IMR-90 (cell line): Measurements from ENCODE around the gene RORB. TPM values are rescaled to one million over a fixed set of nuclear protein-coding genes. Genes with fewer than 3 reads are reported as not detected.

Experiments used
- ATAC-seq: fragments of 200-7000 bp; cut with Tn5 transposase; 2 replicates; pipeline ENCODE4 v1.9.1; 2020; ENCODE audit warnings: low read depth, mild to moderate bottlenecking, moderate library complexity
- BruUV-seq: library from RNA; stranded (reverse); fragments of 400-500 nt; replicated peaks from 2 replicates; lab custom pipeline; 2021; lab: Mats Ljungman, UMichigan
- CTCF ChIA-PET: fragments of 300-600 bp; formaldehyde crosslinking; extraction: SDS; loops from one replicate; lab custom pipeline; 2021; ENCODE audit warnings: antibody characterized with exemption; lab: Yijun Ruan, JAX
- POLR2A ChIA-PET: fragments of 300-600 bp; sonication (Branson Sonifier 250); formaldehyde crosslinking; loops from one replicate; lab custom pipeline; 2022; ENCODE audit warnings: antibody characterized with exemption; ENCODE audit not compliant: unreplicated experiment; lab: Charles Lee
- DNase-seq: peaks from one replicate; pipeline ENCODE4 v3.0.0; 2013
- H2AFZ ChIP-seq: replicated peaks from 2 replicates; pipeline ENCODE3; 2013; ENCODE audit warnings: low read length, mild to moderate bottlenecking; ENCODE audit not compliant: poor library complexity
- H2AK5ac ChIP-seq: 2 replicates; pipeline ENCODE4 v1.6.1; 2013; ENCODE audit warnings: low read depth, low read length, inconsistent platforms
- H2AK9ac ChIP-seq: replicated peaks from 2 replicates; pipeline ENCODE3; 2013; ENCODE audit warnings: mild to moderate bottlenecking, low read depth, low read length, moderate library complexity; ENCODE audit not compliant: poor library complexity
- H2BK120ac ChIP-seq: 2 replicates; pipeline ENCODE4 v1.6.1; 2013; ENCODE audit warnings: low read depth, low read length, inconsistent platforms
- H2BK15ac ChIP-seq: 3 replicates; pipeline ENCODE4 v1.6.1; 2013; ENCODE audit warnings: low read depth, low read length, inconsistent platforms
- H2BK20ac ChIP-seq: 2 replicates; pipeline ENCODE4 v1.6.1; 2013; ENCODE audit warnings: low read depth, mild to moderate bottlenecking, inconsistent platforms, low read length, moderate library complexity
- H2BK5ac ChIP-seq: 2 replicates; pipeline ENCODE4 v1.6.1; 2013; ENCODE audit warnings: mild to moderate bottlenecking, low read depth, low read length, inconsistent platforms; ENCODE audit not compliant: poor library complexity, severe bottlenecking
- H3K14ac ChIP-seq: replicated peaks from 2 replicates; pipeline ENCODE4 v1.6.1; 2013; ENCODE audit warnings: low read depth, low read length, inconsistent platforms
- H3K18ac ChIP-seq: 2 replicates; pipeline ENCODE4 v1.6.1; 2013; ENCODE audit warnings: low read depth, low read length, control low read depth
- H3K23ac ChIP-seq: 2 replicates; pipeline ENCODE4 v1.6.1; 2013; ENCODE audit warnings: low read depth, low read length, inconsistent platforms
- H3K27ac ChIP-seq: 2 replicates; pipeline ENCODE4 v1.5.1; 2013; ENCODE audit warnings: mild to moderate bottlenecking, control low read depth, low read length; ENCODE audit not compliant: insufficient read depth
- H3K27me3 ChIP-seq: 2 replicates; pipeline ENCODE4 v1.6.1; 2013; ENCODE audit warnings: low read length; ENCODE audit not compliant: control insufficient read depth, insufficient read depth
- H3K36me3 ChIP-seq: 2 replicates; pipeline ENCODE4 v1.6.1; 2013; ENCODE audit warnings: low read length, mixed read lengths; ENCODE audit not compliant: control insufficient read depth, insufficient read depth
- H3K4ac ChIP-seq: 2 replicates; pipeline ENCODE4 v1.6.1; 2013; ENCODE audit warnings: low read depth, low read length, inconsistent platforms
- H3K4me1 ChIP-seq: 2 replicates; pipeline ENCODE4 v1.6.1; 2013; ENCODE audit warnings: low read length, mixed read lengths; ENCODE audit not compliant: control insufficient read depth, insufficient read depth
- H3K4me2 ChIP-seq: 2 replicates; pipeline ENCODE4 v1.6.1; 2013; ENCODE audit warnings: low read depth, mild to moderate bottlenecking, control low read depth, low read length, moderate library complexity
- H3K4me3 ChIP-seq: 2 replicates; pipeline ENCODE4 v1.5.1; 2013; ENCODE audit warnings: low read depth, mild to moderate bottlenecking, control low read depth, low read length, moderate library complexity; ENCODE audit not compliant: insufficient read depth
- H3K56ac ChIP-seq: 2 replicates; pipeline ENCODE4 v1.6.1; 2013; ENCODE audit warnings: low read length, inconsistent platforms; ENCODE audit not compliant: insufficient read depth; ENCODE audit errors: extremely low read depth
- H3K79me1 ChIP-seq, 2 experiments: 2 replicates each; pipeline ENCODE4 v1.6.1; 2013; ENCODE audit warnings: low read length in 2 of 2, inconsistent platforms in 1 of 2, low read depth in 1 of 2
- H3K9ac ChIP-seq: 2 replicates; pipeline ENCODE4 v1.6.1; 2013; ENCODE audit warnings: low read depth, low read length, control low read depth
- H3K9me1 ChIP-seq: 2 replicates; pipeline ENCODE4 v1.6.1; 2013; ENCODE audit warnings: low read length, inconsistent platforms; ENCODE audit not compliant: insufficient read depth
- H3K9me3 ChIP-seq: 2 replicates; pipeline ENCODE4 v1.6.1; 2013; ENCODE audit warnings: low read length; ENCODE audit not compliant: control insufficient read depth, insufficient read depth
- H4K20me1 ChIP-seq: 2 replicates; pipeline ENCODE4 v1.6.1; 2013; ENCODE audit warnings: low read length, inconsistent platforms; ENCODE audit not compliant: insufficient read depth
- H4K5ac ChIP-seq: 2 replicates; pipeline ENCODE4 v1.6.1; 2013; ENCODE audit warnings: mild to moderate bottlenecking, low read depth, low read length, control low read depth
- H4K8ac ChIP-seq, 2 experiments: 2 replicates each; pipeline ENCODE4 v1.6.1; 2013; ENCODE audit warnings: low read depth in 2 of 2, low read length in 2 of 2, control low read depth in 1 of 2, inconsistent platforms in 1 of 2
- H4K91ac ChIP-seq: 2 replicates; pipeline ENCODE4 v1.6.1; 2013; ENCODE audit warnings: low read depth, low read length, inconsistent platforms; ENCODE audit not compliant: insufficient read depth
- BHLHE40 ChIP-seq: fragments of 150-350 bp; IDR thresholded peaks from 2 replicates; pipeline ENCODE4 v1.6.1; 2016; ENCODE audit warnings: mild to moderate bottlenecking, low read depth, low read length
- CEBPB ChIP-seq: IDR thresholded peaks from 2 replicates; pipeline ENCODE4 v1.6.1; 2012; ENCODE audit warnings: low read depth, low read length, improper control_type of control experiment
- CHD1 ChIP-seq: IDR thresholded peaks from 2 replicates; pipeline ENCODE4 v1.6.1; 2012; ENCODE audit warnings: low read depth, low read length, improper control_type of control experiment
- RAD21 ChIP-seq: IDR thresholded peaks from 2 replicates; pipeline ENCODE4 v1.6.1; 2012; ENCODE audit warnings: low read length, improper control_type of control experiment
- RCOR1 ChIP-seq: IDR thresholded peaks from 2 replicates; pipeline ENCODE4 v1.6.1; 2012; ENCODE audit warnings: mild to moderate bottlenecking, low read length, improper control_type of control experiment; ENCODE audit not compliant: insufficient replicate concordance
- WGBS, 2 experiments: methylation state at CpG; one replicate each; pipeline versions ENCODE4 v1.1.5 to v1.1.7; 2013; ENCODE audit warnings: missing lambda C conversion rate in 2 of 2; ENCODE audit not compliant: insufficient read length in 1 of 2; ENCODE audit errors: extremely low coverage in 2 of 2; 5-methylcytosine and 5-hydroxymethylcytosine counted together
- dilution Hi-C: fragments of 300-500 bp; cut with HindIII; formaldehyde crosslinking; loops from one replicate; pipeline ENCODE4 v1.14.3; 2018; ENCODE audit warnings: low sequenced_read_pairs; ENCODE audit not compliant: unreplicated experiment
- in situ Hi-C: fragments of 300-500 bp; cut with MboI; formaldehyde crosslinking; loops from 3 replicates; pipeline ENCODE4 v1.14.3; 2019; ENCODE audit warnings: low sequenced_read_pairs, inconsistent platforms, mixed read lengths
- intact Hi-C: fragments of 100-400 bp; cut with micrococcal nuclease; formaldehyde crosslinking; loops from 2 replicates; pipeline ENCODE4 v1.10.0; 2022
- polyA plus RNA-seq, 3 experiments: library from polyadenylated mRNA; depleted of rRNA; stranded (reverse); fragments of >200 nt; gene quantifications; 2 replicates each; pipeline ENCODE4 v1.2.3, GENCODE V29; 2012; ENCODE audit warnings: low replicate concordance in 1 of 3
- total RNA-seq: library from RNA; depleted of rRNA; stranded (reverse); fragments of >200 nt; gene quantifications from 2 replicates; pipeline ENCODE4 v1.2.3, GENCODE V29; 2012
- TF ChIP-seq, protein P1 (sequence below): fragments of 150-350 bp; IDR thresholded peaks from 2 replicates; pipeline ENCODE4 v1.6.1; 2017; ENCODE audit warnings: mild to moderate bottlenecking, antibody characterized with exemption, low read length, low read depth
- TF ChIP-seq, protein P2 (sequence below): fragments of 150-350 bp; IDR thresholded peaks from 2 replicates; pipeline ENCODE4 v1.6.1; 2016; ENCODE audit warnings: low read depth, mild to moderate bottlenecking, low read length, moderate library complexity, borderline replicate concordance

The RORB gene
- total and polyA plus RNA-seq, 2 of the 4 experiments (the other 2 are of a cell fraction) = not detected

DNA sequence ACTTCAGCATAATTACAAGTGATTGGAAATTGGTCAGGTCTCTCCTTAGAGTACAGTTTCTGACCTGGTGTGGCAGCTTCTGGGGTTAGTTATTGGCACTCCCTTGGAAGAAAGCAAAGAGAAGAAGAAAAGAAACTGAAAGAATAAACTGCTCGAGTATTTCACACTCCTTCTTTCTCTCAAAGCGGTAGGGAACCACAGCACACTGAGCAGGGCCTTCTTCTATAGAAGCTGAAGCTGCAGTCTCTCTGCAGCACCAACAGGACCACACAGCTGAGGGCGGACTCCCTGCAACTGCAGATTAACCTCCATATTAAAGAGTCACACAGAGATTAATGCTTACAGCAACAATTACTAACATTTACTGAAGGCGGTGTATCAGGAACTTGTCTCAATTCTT lies 238.6 kb downstream of the RORB start:
- in situ Hi-C loops = no loop called here

More for the DNA sequence above, 238.6 kb downstream of the RORB start:
- intact Hi-C loops (loop anchor here (10.0 kb wide), 1 partner anchor 1641 kb away; no protein-coding TSS in a partner anchor), dilution Hi-C loops (no loop called here)
- no peak overlapping the region for H3K4me3 ChIP-seq
- H3K27ac ChIP-seq = no peak overlapping the region
- no peak overlapping the region for H2AK5ac ChIP-seq
- H3K9me1 ChIP-seq = no peaks in the 10 kb centered on the region
- ChIA-PET CTCF (no interaction called here), POLR2A (no interaction called here)
- H3K79me1 ChIP-seq = no peaks in the 10 kb centered on the region
- H4K5ac ChIP-seq = no peak overlapping the region
- no peak overlapping the region for H2BK5ac ChIP-seq
- H3K4me2 ChIP-seq = no peak overlapping the region; the same call in 1 of the 2 replicates
- H3K27me3 ChIP-seq = no peaks in the 10 kb centered on the region; the same call in 1 of the 2 replicates
- no peaks in the 10 kb centered on the region for H4K20me1 ChIP-seq
- no peak overlapping the region for H3K4ac ChIP-seq
- H3K14ac ChIP-seq = no peak overlapping the region
- H3K23ac ChIP-seq = no peak overlapping the region
- 0% methylated on average over 1 of the region's 4 CpGs; no CpG with 5 or more reads in 1 of the 2 experiments for WGBS, 2 experiments
- H2AK9ac ChIP-seq = no peak overlapping the region
- H3K9ac ChIP-seq = no peak overlapping the region
- no peaks in the 10 kb centered on the region for H3K36me3 ChIP-seq
- no peak overlapping the region for H2BK20ac ChIP-seq
- no peaks in the 10 kb centered on the region for H3K9me3 ChIP-seq
- BruUV-seq = no TSS peak
- no peak overlapping the region for H4K91ac ChIP-seq
- DNase-seq = no peak
- ATAC-seq = no peak
- no peak overlapping the region for H2BK15ac ChIP-seq
- no peak overlapping the region for H2BK120ac ChIP-seq
- no peak for TF ChIP-seq BHLHE40
- no peak for TF ChIP-seq RAD21
- TF ChIP-seq CHD1 = no peak
- TF ChIP-seq, protein P1, sequence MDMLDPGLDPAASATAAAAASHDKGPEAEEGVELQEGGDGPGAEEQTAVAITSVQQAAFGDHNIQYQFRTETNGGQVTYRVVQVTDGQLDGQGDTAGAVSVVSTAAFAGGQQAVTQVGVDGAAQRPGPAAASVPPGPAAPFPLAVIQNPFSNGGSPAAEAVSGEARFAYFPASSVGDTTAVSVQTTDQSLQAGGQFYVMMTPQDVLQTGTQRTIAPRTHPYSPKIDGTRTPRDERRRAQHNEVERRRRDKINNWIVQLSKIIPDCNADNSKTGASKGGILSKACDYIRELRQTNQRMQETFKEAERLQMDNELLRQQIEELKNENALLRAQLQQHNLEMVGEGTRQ = no peak
- no peak for TF ChIP-seq CEBPB
- no peak for TF ChIP-seq RCOR1
- TF ChIP-seq, protein P2, sequence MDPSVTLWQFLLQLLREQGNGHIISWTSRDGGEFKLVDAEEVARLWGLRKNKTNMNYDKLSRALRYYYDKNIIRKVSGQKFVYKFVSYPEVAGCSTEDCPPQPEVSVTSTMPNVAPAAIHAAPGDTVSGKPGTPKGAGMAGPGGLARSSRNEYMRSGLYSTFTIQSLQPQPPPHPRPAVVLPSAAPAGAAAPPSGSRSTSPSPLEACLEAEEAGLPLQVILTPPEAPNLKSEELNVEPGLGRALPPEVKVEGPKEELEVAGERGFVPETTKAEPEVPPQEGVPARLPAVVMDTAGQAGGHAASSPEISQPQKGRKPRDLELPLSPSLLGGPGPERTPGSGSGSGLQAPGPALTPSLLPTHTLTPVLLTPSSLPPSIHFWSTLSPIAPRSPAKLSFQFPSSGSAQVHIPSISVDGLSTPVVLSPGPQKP = no peak
- H3K18ac ChIP-seq = no peak overlapping the region
- H3K4me1 ChIP-seq = no peaks in the 10 kb centered on the region
- H3K56ac ChIP-seq = no peak overlapping the region
- H4K8ac ChIP-seq = no peak overlapping the region
- no peak overlapping the region for H2AFZ ChIP-seq
